Pancreas (tissue), 10 donors: ENCODE results near the gene TTI1. TPM values are rescaled to one million over a fixed set of nuclear protein-coding genes. Genes with fewer than 3 reads are reported as not detected.

Source experiments
- ATAC-seq, 4 donors: fragments of 200-7000 bp; cut with Tn5 transposase; one replicate each; pipeline versions ENCODE4 v1.8.0 to v1.9.1; 2020; ENCODE audit warnings: mild to moderate bottlenecking in 4 of 4, moderate library complexity in 4 of 4
- DNase-seq, 6 donors: peaks; one replicate each; pipeline ENCODE4 v3.0.0-alpha.2; 2020
- FAIRE-seq: peaks from 2 replicates; lab custom pipeline; 2012; peaks lifted over from hg19 to GRCh38; lab: Jason Lieb, UNC
- H3K27ac ChIP-seq, 4 donors: fragments of 200-600 bp; sonication (generic); 1 replicate in 3 of 4; 2 replicates in 1 of 4; pipeline versions ENCODE4 v1.5.0 to v1.8.0; 2020
- H3K27me3 ChIP-seq, 4 donors: fragments of 200-600 bp; one replicate each; pipeline ENCODE4 v1.8.0; 2021
- H3K36me3 ChIP-seq, 3 donors: fragments of 200-600 bp; sonication (generic) in 1 of 3; one replicate each; pipeline versions ENCODE4 v1.5.0 to v1.8.0; 2020 to 2021
- H3K4me1 ChIP-seq, 3 donors: fragments of 200-600 bp; one replicate each; pipeline ENCODE4 v1.8.0; 2021
- H3K4me3 ChIP-seq, 4 donors: fragments of 200-600 bp; sonication (generic) in 2 of 4; one replicate each; pipeline versions ENCODE4 v1.5.0 to v1.8.0; 2020 to 2021
- H3K9me3 ChIP-seq, 4 donors: fragments of 200-600 bp; one replicate each; pipeline ENCODE4 v1.8.0; 2021
- WGBS, 2 donors: extraction: QIAGEN DNeasy Blood & Tissue Kit; methylation state at CpG; one replicate each; pipeline ENCODE4 v1.1.7; 2013; 5-methylcytosine and 5-hydroxymethylcytosine counted together
- intact Hi-C, 3 donors: fragments of 100-400 bp; cut with DNase I; formaldehyde crosslinking; loops; one replicate each; pipeline versions ENCODE4 v1.11.1 to v1.14.2; 2022
- polyA plus RNA-seq, 2 donors: library from polyadenylated mRNA; stranded (reverse); fragments of 200-250 nt; gene quantifications; one replicate each; pipeline ENCODE4 v1.2.3, GENCODE V29; 2013
- total RNA-seq, 6 donors: library from RNA; stranded (reverse); fragmentation: NEBNext Ultra II Directional in 4 of 6; extraction: Animal tissue kit (Norgen Biotek cat#: 25700) in 4 of 6; gene quantifications; one replicate each; pipeline versions ENCODE4 v1.2.1 to v1.2.4, GENCODE V29; 2021 to 2023
- TF ChIP-seq, protein P1 (sequence below), 4 donors: fragments of 200-600 bp; sonication (generic) in 3 of 4; IDR thresholded peaks; one replicate each; pipeline versions ENCODE4 v1.5.0 to v1.8.0; 2021; ENCODE audit warnings: antibody characterized with exemption in 4 of 4
- donor health status: healthy with polysubstance abuse.
- donor health status: DM: no; HTN: no; CAD: no; lungs with moderate emphysema.
- donor health status: DM: no; HTN: no; CAD: no.
- donor health status: control.
- donor health status: control.
- donor health status: Bipolar disorder and iron deficiency.
- donor health status: DM: yes; HTN: yes; CAD: no.
- donor health status: DM: no; HTN: no; CAD: no.
- donor health status: DM: no; HTN: no; CAD: no.
- donor health status: DM: yes; HTN: yes; CAD: no.

The TTI1 gene
- total and polyA plus RNA-seq, 8 donors, result 10.1 to 18.0 (median 11.2) TPM

DNA sequence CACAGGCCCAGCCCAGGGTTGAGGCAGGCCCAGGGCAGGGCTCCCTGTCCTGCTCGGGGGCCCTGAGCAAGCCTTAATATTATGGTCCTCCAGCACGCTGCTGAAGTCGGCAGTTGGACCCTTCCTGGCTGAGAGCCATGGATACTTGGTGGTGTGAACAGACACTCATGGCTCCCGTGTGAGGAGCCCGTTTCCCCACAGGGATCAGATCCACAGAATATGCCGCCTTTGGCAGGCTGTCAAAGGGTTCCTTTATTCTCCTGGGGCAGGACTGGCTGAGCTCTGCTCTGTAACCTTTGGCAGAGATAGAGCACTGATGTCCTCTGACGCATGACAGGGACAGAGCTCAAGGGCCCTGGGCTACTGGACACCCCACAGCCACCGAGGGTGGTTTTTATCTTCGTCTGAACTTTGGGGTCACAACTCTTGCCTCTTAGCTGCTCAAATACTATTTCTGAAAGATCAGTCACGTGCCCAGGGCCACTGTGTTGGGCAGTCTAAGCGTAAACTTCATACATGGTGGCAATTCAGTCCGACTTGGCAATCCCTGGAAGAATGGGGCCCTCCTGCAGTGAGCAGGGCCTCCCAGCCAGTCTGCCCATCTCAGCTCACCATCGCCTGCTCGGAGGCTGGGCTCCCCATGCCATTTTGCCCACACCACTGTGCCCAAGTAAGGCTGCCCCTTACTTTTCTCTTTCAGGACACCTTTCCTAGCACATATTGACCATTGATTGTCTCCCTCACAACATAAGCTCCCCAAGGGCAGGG, 49.1 kb downstream of the TTI1 start:
- TF ChIP-seq, protein P1, sequence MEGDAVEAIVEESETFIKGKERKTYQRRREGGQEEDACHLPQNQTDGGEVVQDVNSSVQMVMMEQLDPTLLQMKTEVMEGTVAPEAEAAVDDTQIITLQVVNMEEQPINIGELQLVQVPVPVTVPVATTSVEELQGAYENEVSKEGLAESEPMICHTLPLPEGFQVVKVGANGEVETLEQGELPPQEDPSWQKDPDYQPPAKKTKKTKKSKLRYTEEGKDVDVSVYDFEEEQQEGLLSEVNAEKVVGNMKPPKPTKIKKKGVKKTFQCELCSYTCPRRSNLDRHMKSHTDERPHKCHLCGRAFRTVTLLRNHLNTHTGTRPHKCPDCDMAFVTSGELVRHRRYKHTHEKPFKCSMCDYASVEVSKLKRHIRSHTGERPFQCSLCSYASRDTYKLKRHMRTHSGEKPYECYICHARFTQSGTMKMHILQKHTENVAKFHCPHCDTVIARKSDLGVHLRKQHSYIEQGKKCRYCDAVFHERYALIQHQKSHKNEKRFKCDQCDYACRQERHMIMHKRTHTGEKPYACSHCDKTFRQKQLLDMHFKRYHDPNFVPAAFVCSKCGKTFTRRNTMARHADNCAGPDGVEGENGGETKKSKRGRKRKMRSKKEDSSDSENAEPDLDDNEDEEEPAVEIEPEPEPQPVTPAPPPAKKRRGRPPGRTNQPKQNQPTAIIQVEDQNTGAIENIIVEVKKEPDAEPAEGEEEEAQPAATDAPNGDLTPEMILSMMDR (IDR thresholded peaks at IDR 0.05), result no peak
- intact Hi-C loops, result no loop called here
- Histone ChIP-seq H3K27ac (no peak overlapping the region), H3K36me3 (peaks cover 0 to 10% (median 0%) of the 10 kb centered on the region in 3 donors), H3K4me1 (peaks cover 0 to 24% (median 16%) of the 10 kb centered on the region in 3 donors), H3K9me3 (no peaks in the 10 kb centered on the region), H3K27me3 (no peaks in the 10 kb centered on the region), H3K4me3 (no peak overlapping the region)
- no peak for ATAC-seq
- 75 to 82% methylated on average over 14 of the region's 14 CpGs for WGBS, 2 donors
- no peak for DNase-seq
- FAIRE-seq, result no peak

DNA sequence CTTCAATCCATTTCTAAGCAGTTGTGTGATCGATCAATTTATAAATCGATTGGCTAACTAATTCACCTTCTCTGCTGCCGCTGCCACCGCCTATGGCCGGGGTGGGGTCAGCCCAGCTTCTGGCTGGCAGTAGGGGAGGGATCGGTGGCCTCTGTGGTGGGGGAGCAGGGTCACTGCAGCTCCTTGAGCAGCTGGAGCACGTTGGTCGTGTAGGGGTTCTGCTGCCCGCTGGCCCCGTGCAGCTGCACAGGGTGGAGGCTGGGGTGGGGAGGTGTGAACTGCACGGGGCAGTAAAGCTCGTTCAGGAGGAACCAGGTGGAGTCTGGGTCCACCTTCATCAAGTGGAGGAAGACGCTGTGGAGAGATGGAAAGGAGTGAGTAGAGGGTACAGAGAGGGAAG, 50.0 kb downstream of the TTI1 start:
- peaks cover 0 to 10% (median 0%) of the 10 kb centered on the region in 3 donors for H3K36me3 ChIP-seq
- no peak overlapping the region for H3K4me3 ChIP-seq
- TF ChIP-seq, protein P1 (IDR thresholded peaks at IDR 0.05), result no peak
- no peaks in the 10 kb centered on the region for H3K9me3 ChIP-seq
- DNase-seq (no peak), ATAC-seq (no peak), FAIRE-seq (no peak)
- H3K27ac ChIP-seq, result no peak overlapping the region
- peaks cover 0 to 24% (median 16%) of the 10 kb centered on the region in 3 donors for H3K4me1 ChIP-seq
- intact Hi-C loops, result no loop called here
- no peaks in the 10 kb centered on the region for H3K27me3 ChIP-seq
- 90 to 92% methylated on average over 13 of the region's 13 CpGs for WGBS, 2 donors

DNA sequence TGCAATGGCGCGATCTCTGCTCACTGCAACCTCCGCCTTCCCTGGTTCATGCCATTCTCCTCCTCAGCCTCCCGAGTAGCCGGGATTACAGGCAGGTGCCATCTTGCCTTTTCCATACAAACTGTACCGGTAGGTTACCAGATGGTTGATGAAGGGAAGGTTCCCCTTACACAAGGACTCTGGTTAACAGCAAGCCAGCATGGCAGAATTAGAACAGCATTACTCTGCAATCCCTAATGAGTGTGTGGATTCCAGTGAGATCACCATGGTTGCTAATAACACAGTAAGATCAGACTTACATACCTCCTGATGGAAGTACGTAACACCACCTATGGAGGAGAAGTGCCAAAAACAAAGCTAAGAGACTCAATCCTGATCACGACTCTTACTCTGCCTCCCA, 51.7 kb downstream of the TTI1 start:
- no peak overlapping the region for H3K4me3 ChIP-seq
- intact Hi-C loops, result no loop called here
- no peaks in the 10 kb centered on the region for H3K27me3 ChIP-seq
- no peak for DNase-seq
- no peak for ATAC-seq
- no peak for FAIRE-seq
- no peak overlapping the region for H3K27ac ChIP-seq
- WGBS, 2 donors, result 95 to 98% methylated on average over 8 of the region's 8 CpGs
- TF ChIP-seq, protein P1 (IDR thresholded peaks at IDR 0.05), result no peak
- no peaks in the 10 kb centered on the region for H3K9me3 ChIP-seq
- H3K36me3 ChIP-seq, result peaks cover 0 to 10% (median 0%) of the 10 kb centered on the region in 3 donors
- H3K4me1 ChIP-seq, result peaks cover 0 to 12% (median 10%) of the 10 kb centered on the region in 3 donors

DNA sequence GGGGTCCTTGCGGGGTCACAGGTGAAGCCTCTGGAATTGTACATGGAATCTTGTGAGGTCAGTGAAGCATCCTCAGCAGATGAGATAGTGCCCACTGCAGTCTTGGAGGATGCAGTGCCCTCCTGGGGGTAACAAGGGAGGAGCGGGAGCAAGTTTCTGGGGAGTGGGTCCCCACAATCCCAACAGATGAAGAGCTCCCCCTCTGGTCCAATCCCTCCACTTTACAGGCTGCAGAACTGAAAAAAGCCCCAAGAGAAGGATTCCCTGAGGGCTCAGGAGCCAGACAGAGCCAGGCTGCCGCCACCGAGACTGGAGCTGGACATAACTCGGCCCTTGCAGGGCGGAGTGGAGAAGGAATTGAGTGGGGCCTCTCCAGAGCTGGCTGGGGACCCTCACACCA, 52.4 kb downstream of the TTI1 start:
- intact Hi-C loops, result no loop called here
- peaks cover 0 to 7% (median 3%) of the 10 kb centered on the region in 3 donors for H3K4me1 ChIP-seq
- TF ChIP-seq, protein P1 (IDR thresholded peaks at IDR 0.05), result no peak
- H3K27me3 ChIP-seq, result no peaks in the 10 kb centered on the region
- DNase-seq, result no peak
- no peaks in the 10 kb centered on the region for H3K9me3 ChIP-seq
- H3K36me3 ChIP-seq, result peaks cover 0 to 10% (median 0%) of the 10 kb centered on the region in 3 donors
- H3K4me3 ChIP-seq, result no peak overlapping the region
- ATAC-seq, result no peak
- no peak overlapping the region for H3K27ac ChIP-seq
- FAIRE-seq, result no peak
- WGBS, 2 donors, result 96 to 98% methylated on average over 6 of the region's 6 CpGs

DNA sequence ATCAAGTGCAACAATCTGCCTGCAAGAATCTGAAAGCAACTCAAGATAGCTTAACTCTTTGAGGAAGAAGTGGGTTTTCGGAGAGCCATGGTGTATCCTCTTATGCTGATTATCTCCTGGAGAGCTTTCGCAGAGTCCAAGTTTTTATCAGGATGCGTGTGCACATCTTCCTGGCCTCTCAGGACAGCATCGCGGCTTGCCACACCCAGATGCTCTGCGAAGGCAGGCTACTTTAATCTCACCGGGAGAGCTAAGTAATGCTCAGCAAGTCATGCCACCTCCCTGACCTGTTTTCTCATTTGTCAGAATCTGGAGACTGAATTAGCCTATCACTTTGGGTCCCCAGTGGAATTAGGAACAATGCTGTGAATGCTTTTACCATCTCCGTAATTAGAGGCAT, 52.9 kb downstream of the TTI1 start:
- TF ChIP-seq, protein P1 (IDR thresholded peaks at IDR 0.05), result no peak
- ATAC-seq, result no peak
- no peak for DNase-seq
- WGBS, 2 donors, result 85 to 87% methylated on average over 8 of the region's 8 CpGs
- Histone ChIP-seq H3K27me3 (no peaks in the 10 kb centered on the region), H3K27ac (no peak overlapping the region), H3K9me3 (no peaks in the 10 kb centered on the region), H3K4me1 (peaks cover 0 to 4% (median 0%) of the 10 kb centered on the region in 3 donors), H3K36me3 (peaks cover 0 to 10% (median 0%) of the 10 kb centered on the region in 3 donors), H3K4me3 (no peak overlapping the region)
- FAIRE-seq, result no peak
- intact Hi-C loops, result no loop called here
